HCT116 (cell line): ENCODE data around the gene DNAH10. TPM values are rescaled to one million over a fixed set of nuclear protein-coding genes. Genes with fewer than 3 reads are reported as not detected.

Source experiments
- ATAC-seq: fragments of 200-7000 bp; cut with Tn5 transposase; 2 replicates; pipeline ENCODE4 v1.9.1; 2020; ENCODE audit warnings: mild to moderate bottlenecking, moderate library complexity
- BruUV-seq: library from RNA; stranded (reverse); fragments of 400-500 nt; replicated peaks from 2 replicates; lab custom pipeline; 2021; lab: Mats Ljungman, UMichigan
- CTCF ChIA-PET: fragments of 300-600 bp; sonication (Branson Sonifier 250); formaldehyde crosslinking; loops from one replicate; lab custom pipeline; 2021; ENCODE audit warnings: antibody characterized with exemption; lab: Charles Lee
- POLR2A ChIA-PET: fragments of 300-600, 350-600 bp; sonication (Branson Sonifier 250); formaldehyde crosslinking; loops from one replicate; lab custom pipeline; 2021; ENCODE audit warnings: antibody characterized with exemption; lab: Charles Lee
- RAD21 ChIA-PET, 2 experiments: fragments of 300-600 bp; sonication (Branson Sonifier 250); formaldehyde crosslinking; loops; one replicate each; lab custom pipeline; 2023; ENCODE audit warnings: low total read pairs in 2 of 2; ENCODE audit not compliant: uncharacterized antibody in 2 of 2, unreplicated experiment in 2 of 2, low non-redundant PET in 1 of 2; lab: Charles Lee
- DNase-seq: peaks from one replicate; pipeline ENCODE4 v3.0.0-alpha.2; 2010; ENCODE audit warnings: low read depth, low spot score
- H2AFZ ChIP-seq: fragments of 200-600 bp; shearing (Covaris generic), sonication (generic); 2 replicates; pipeline ENCODE4 v1.6.1; 2017; ENCODE audit warnings: low read depth, mixed run types, mixed read lengths, antibody characterized with exemption, low read length; ENCODE audit not compliant: poor library complexity, severe bottlenecking
- H3K27ac ChIP-seq: 2 replicates; pipeline ENCODE4 v1.5.1; 2012; ENCODE audit warnings: low read depth, low read length
- H3K27me3 ChIP-seq: fragments of 200-600 bp; sonication (generic); 2 replicates; pipeline ENCODE4 v1.6.1; 2016; ENCODE audit warnings: mixed run types, low read length, mixed read lengths; ENCODE audit not compliant: insufficient read depth
- H3K36me3 ChIP-seq, 2 experiments: fragments of 200-500 bp in 1 of 2; fragments of 200-600 bp in 1 of 2; sonication (Bioruptor generic) in 1 of 2; sonication (generic) in 1 of 2; 2 replicates each; pipeline versions ENCODE4 v1.5.1 to v1.6.1; 2014 to 2016; ENCODE audit warnings: low read length in 2 of 2, inconsistent platforms in 1 of 2, mixed read lengths in 1 of 2, mixed run types in 1 of 2; ENCODE audit not compliant: insufficient read depth in 2 of 2, control insufficient read depth in 1 of 2
- H3K4me1 ChIP-seq, 2 experiments: fragments of 200-600 bp in 1 of 2; sonication (generic) in 1 of 2; 2 replicates each; pipeline versions ENCODE4 v1.5.1 to v1.6.1; 2012 to 2017; ENCODE audit warnings: low read length in 2 of 2, inconsistent platforms in 1 of 2, mild to moderate bottlenecking in 1 of 2, mixed read lengths in 1 of 2, mixed run types in 1 of 2, moderate library complexity in 1 of 2; ENCODE audit not compliant: insufficient read depth in 2 of 2, control insufficient read depth in 1 of 2
- H3K4me2 ChIP-seq: fragments of 200-600 bp; sonication (generic); 2 replicates; pipeline ENCODE4 v1.6.1; 2017; ENCODE audit warnings: mixed run types, low read length, mixed read lengths
- H3K4me3 ChIP-seq, 2 experiments: fragments of 200-600 bp in 1 of 2; sonication (generic) in 1 of 2; replicated peaks in 1 of 2; 2 replicates each; pipeline ENCODE4 v1.5.1; 2011 to 2016; ENCODE audit warnings: low read length in 2 of 2, control low read depth in 1 of 2, low read depth in 1 of 2, mild to moderate bottlenecking in 1 of 2, mixed read lengths in 1 of 2, mixed run types in 1 of 2
- H3K79me2 ChIP-seq: fragments of 200-600 bp; sonication (generic); 2 replicates; pipeline ENCODE4 v1.6.1; 2017; ENCODE audit warnings: mild to moderate bottlenecking, mixed run types, low read length, moderate library complexity, mixed read lengths; ENCODE audit not compliant: insufficient read depth
- H3K9ac ChIP-seq: fragments of 200-600 bp; sonication (generic); 2 replicates; pipeline ENCODE4 v1.6.1; 2016; ENCODE audit warnings: low read length, mixed read lengths
- H3K9me2 ChIP-seq: fragments of 200-600 bp; sonication (generic), shearing (Covaris generic); 2 replicates; pipeline ENCODE4 v1.6.1; 2017; ENCODE audit warnings: mixed run types, mild to moderate bottlenecking, moderate library complexity; ENCODE audit not compliant: insufficient read depth
- H3K9me3 ChIP-seq, 2 experiments: fragments of 200-500 bp in 1 of 2; fragments of 200-600 bp in 1 of 2; sonication (Bioruptor generic) in 1 of 2; sonication (generic) in 1 of 2; 2 replicates each; pipeline ENCODE4 v1.6.1; 2014 to 2017; ENCODE audit warnings: low read length in 2 of 2, mixed read lengths in 2 of 2, inconsistent platforms in 1 of 2, low read depth in 1 of 2, mild to moderate bottlenecking in 1 of 2, mixed run types in 1 of 2, moderate library complexity in 1 of 2; ENCODE audit not compliant: control insufficient read depth in 1 of 2, insufficient read depth in 1 of 2
- H4K20me1 ChIP-seq: fragments of 200-600 bp; sonication (generic), shearing (Covaris generic); 2 replicates; pipeline ENCODE4 v1.6.1; 2017; ENCODE audit warnings: mixed run types, mild to moderate bottlenecking, moderate library complexity; ENCODE audit not compliant: insufficient read depth
- ATF3 ChIP-seq: IDR thresholded peaks from 2 replicates; pipeline ENCODE4 v1.6.1; 2012
- CBX3 ChIP-seq: IDR thresholded peaks from 2 replicates; pipeline ENCODE4 v1.6.1; 2012; ENCODE audit warnings: low read depth
- CTCF ChIP-seq, 3 experiments: fragments of 200-600 bp in 1 of 3; sonication (generic) in 1 of 3; IDR thresholded peaks in 2 of 3; conservative IDR thresholded peaks in 1 of 3; 2 replicates each; pipeline ENCODE4 v1.5.1; 2012 to 2017; ENCODE audit warnings: low read depth in 2 of 3, low read length in 2 of 3, antibody characterized with exemption in 1 of 3, borderline replicate concordance in 1 of 3, control low read depth in 1 of 3, mild to moderate bottlenecking in 1 of 3, mixed read lengths in 1 of 3, mixed run types in 1 of 3, moderate library complexity in 1 of 3; ENCODE audit not compliant: insufficient read depth in 1 of 3
- EGR1 ChIP-seq: IDR thresholded peaks from 2 replicates; pipeline ENCODE4 v1.6.1; 2012; ENCODE audit warnings: low read depth
- ELF1 ChIP-seq: IDR thresholded peaks from 2 replicates; pipeline ENCODE4 v1.6.1; 2012; ENCODE audit warnings: low read depth, borderline replicate concordance
- FOSL1 ChIP-seq: IDR thresholded peaks from 2 replicates; pipeline ENCODE4 v1.6.1; 2012; ENCODE audit warnings: low read depth
- JUND ChIP-seq: IDR thresholded peaks from 2 replicates; pipeline ENCODE4 v1.6.1; 2012
- MAX ChIP-seq: IDR thresholded peaks from 2 replicates; pipeline ENCODE4 v1.6.1; 2012
- POLR2AphosphoS5 ChIP-seq: IDR thresholded peaks from 2 replicates; pipeline ENCODE4 v1.6.1; 2011; ENCODE audit warnings: mild to moderate bottlenecking, low read depth, low read length, moderate library complexity
- REST ChIP-seq: IDR thresholded peaks from 2 replicates; pipeline ENCODE4 v1.6.1; 2012; ENCODE audit warnings: low read depth
- SRF ChIP-seq: IDR thresholded peaks from 2 replicates; pipeline ENCODE4 v1.6.1; 2012; ENCODE audit warnings: low read depth
- YY1 ChIP-seq: IDR thresholded peaks from 2 replicates; pipeline ENCODE4 v1.6.1; 2011; ENCODE audit warnings: low read length, low read depth, moderate library complexity, mild to moderate bottlenecking; ENCODE audit not compliant: insufficient replicate concordance; ENCODE audit errors: extremely low read depth
- intact Hi-C: fragments of 100-400 bp; cut with micrococcal nuclease; formaldehyde crosslinking; loops from 2 replicates; pipeline ENCODE4 v1.10.0; 2022
- total RNA-seq: library from RNA; stranded (reverse); gene quantifications from one replicate; pipeline ENCODE4 v1.2.1, GENCODE V29; 2021; ENCODE audit not compliant: unreplicated experiment

The DNAH10 gene
- total RNA-seq, 1 experiment from 2014 or later = 1.3 TPM

- Histone ChIP-seq H3K9ac (no peak overlapping the region), H3K4me3 (no peak overlapping the region), H4K20me1 (no peaks in the 10 kb centered on the region), H3K79me2 (no peaks in the 10 kb centered on the region), H3K4me2 (no peak overlapping the region), H3K9me2 (no peaks in the 10 kb centered on the region), H3K27ac (no peak overlapping the region), H3K9me3 (no peaks in the 10 kb centered on the region), H3K36me3 (no peaks in the 10 kb centered on the region), H3K4me1 (no peaks in the 10 kb centered on the region), H3K27me3 (no peaks in the 10 kb centered on the region; the same call in 1 of the 2 replicates), H2AFZ (no peak overlapping the region)
- ChIA-PET RAD21 (no interaction called here), CTCF (no interaction called here), POLR2A (no interaction called here)
- DNase-seq (no peak), ATAC-seq (no peak)
- BruUV-seq = no TSS peak
- TF ChIP-seq ELF1 = no peak
- no peak for TF ChIP-seq MAX
- no peak for TF ChIP-seq REST
- no peak for TF ChIP-seq YY1
- TF ChIP-seq POLR2AphosphoS5 = no peak
- TF ChIP-seq SRF = no peak
- TF ChIP-seq ATF3 = no peak
- TF ChIP-seq FOSL1 = no peak
- TF ChIP-seq CTCF (IDR thresholded peaks at IDR 0.05 in 2 of 3, conservative IDR thresholded peaks at IDR 0.05 in 1 of 3; ENCODE audit: borderline replicate concordance in 1 of 3, insufficient read depth in 1 of 3, low read depth in 2 of 3, low read length in 2 of 3) = no peak
- no peak for TF ChIP-seq EGR1
- TF ChIP-seq JUND = no peak
- TF ChIP-seq CBX3 = no peak
- intact Hi-C loops = no loop called here
Measured at GRCh38 chr12:123867141-123867540, 105.0 kb downstream of the DNAH10 start.
